HPDE6-E6E7 (cell line): ENCODE data around the gene SPRED2.

Source experiments
- DNase-seq: peaks from one replicate; pipeline ENCODE4 v3.0.0; 2011; ENCODE audit warnings: missing footprints; ENCODE audit errors: extremely low spot score

The SPRED2 gene

GRCh38 chr2:65432227-65433190 lies at the start of gene SPRED2:
SPRED2 (minus strand) TSS chr2:65432599; CDS start chr2:65431987, 612 bp downstream.
- peak; percentile 79 for DNase-seq

GRCh38 chr2:65481961-65482360 lies 49.6 kb upstream of the SPRED2 start:
- DNase-seq, result no peak

- DNase-seq, result no peak
These were observed 47.1 kb upstream of the SPRED2 start for GRCh38 chr2:65479524-65479923.

GRCh38 chr2:65478498-65479135 lies 46.2 kb upstream of the SPRED2 start:
- DNase-seq, result no peak

GRCh38 chr2:65477590-65477989 lies 45.2 kb upstream of the SPRED2 start:
- no peak for DNase-seq

GRCh38 chr2:65476778-65477177 lies 44.4 kb upstream of the SPRED2 start:
- no peak for DNase-seq

GRCh38 chr2:65475000-65475399 lies 42.6 kb upstream of the SPRED2 start:
- DNase-seq, result no peak

GRCh38 chr2:65473045-65473444 lies 40.6 kb upstream of the SPRED2 start:
- no peak for DNase-seq

- no peak for DNase-seq
These were observed 39.0 kb upstream of the SPRED2 start for GRCh38 chr2:65471409-65471808.

GRCh38 chr2:65466551-65466950 lies 34.2 kb upstream of the SPRED2 start:
- DNase-seq, result no peak

- DNase-seq, result no peak
These were observed 33.5 kb upstream of the SPRED2 start for GRCh38 chr2:65465857-65466256.

- no peak for DNase-seq
These were observed 32.7 kb upstream of the SPRED2 start for GRCh38 chr2:65465124-65465523.

- DNase-seq, result no peak
These were observed 32.2 kb upstream of the SPRED2 start for GRCh38 chr2:65464604-65465003.

- DNase-seq, result no peak
These were observed 26.6 kb upstream of the SPRED2 start for GRCh38 chr2:65458999-65459398.

- no peak for DNase-seq
These were observed 24.5 kb upstream of the SPRED2 start for GRCh38 chr2:65456886-65457285.

GRCh38 chr2:65456064-65456463 lies 23.7 kb upstream of the SPRED2 start:
- DNase-seq, result no peak

GRCh38 chr2:65453916-65454315 lies 21.5 kb upstream of the SPRED2 start:
- no peak for DNase-seq

- peak; percentile 53 for DNase-seq
These were observed 19.9 kb upstream of the SPRED2 start for GRCh38 chr2:65452150-65452895.

GRCh38 chr2:65450810-65451209 lies 18.4 kb upstream of the SPRED2 start:
- no peak for DNase-seq

- no peak for DNase-seq
These were observed 18.0 kb upstream of the SPRED2 start for GRCh38 chr2:65450393-65450792.

GRCh38 chr2:65443509-65444186 lies 11.2 kb upstream of the SPRED2 start:
- DNase-seq, result no peak
